Measurements from ENCODE around the gene ADGRF3.

GRCh38 chr2:26269571-26270158 is 76.9 kb downstream of the ADGRF3 start:
- TF ChIP-seq EZH2 (IDR thresholded peaks at IDR 0.05; ENCODE audit: insufficient read depth, poor library complexity, severe bottlenecking) = no peak
- no peak for TF ChIP-seq EZH2phosphoT487 (IDR thresholded peaks at IDR 0.05; ENCODE audit: insufficient read depth, low read depth)

All from GM23248 (cell line).